Measurements from ENCODE around the gene CSNK2A2. TPM values are rescaled to one million over a fixed set of nuclear protein-coding genes. Genes with fewer than 3 reads are reported as not detected.

CSNK2A2 gene
- total RNA-seq, 6 experiments from 2014 or later = 24.4 to 29.5 (median 26.8) TPM

DNA sequence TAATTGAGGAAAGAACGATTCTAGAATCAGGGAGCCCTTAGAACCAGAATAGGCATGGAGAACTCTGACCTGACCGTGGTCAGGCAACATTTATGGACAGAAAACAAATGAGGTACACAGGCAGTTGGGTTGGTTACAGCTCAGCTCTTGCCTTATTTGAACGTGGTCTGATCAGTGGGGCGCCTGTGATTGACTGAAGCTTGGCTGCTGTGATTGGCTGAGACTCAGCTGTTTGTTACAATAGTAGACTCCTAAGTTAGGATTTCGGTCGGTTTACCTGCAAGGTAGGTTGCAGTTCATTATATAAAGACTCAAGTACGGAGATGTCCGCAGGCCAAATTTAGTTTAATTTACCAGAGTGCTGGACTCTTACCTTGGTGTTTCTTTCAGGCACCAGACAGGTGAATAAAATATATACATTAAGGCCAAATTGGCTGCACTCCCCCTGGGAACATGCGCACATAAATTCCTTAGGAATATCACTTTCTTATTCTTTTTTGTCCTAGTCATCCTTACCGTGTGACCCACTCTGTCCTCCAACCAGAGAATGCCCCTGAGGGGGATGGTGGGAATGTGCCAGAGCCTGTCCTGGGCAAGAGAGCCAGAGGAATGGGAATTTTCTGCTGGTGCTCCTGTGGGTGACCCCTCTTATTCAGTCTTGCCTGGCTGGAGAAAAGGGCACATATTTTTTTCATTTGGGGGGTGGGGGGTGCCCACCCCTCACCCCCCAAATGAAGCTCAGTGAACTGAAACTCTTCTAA, 7.5 kb upstream of the CSNK2A2 start:
- WGBS (ENCODE audit: insufficient coverage, low coverage, low lambda C conversion rate, missing lambda C conversion rate) = 71% methylated on average over 9 of the region's 10 CpGs
- no peak for ATAC-seq
- no peak for DNase-seq
- Histone ChIP-seq H3K36me3 (no peaks in the 10 kb centered on the region), H3K27ac (no peak overlapping the region), H3K9me3 (no peaks in the 10 kb centered on the region), H3K4me3 (no peak overlapping the region), H3K27me3 (no peaks in the 10 kb centered on the region), H3K4me1 (no peaks in the 10 kb centered on the region)
- TF ChIP-seq CTCF (IDR thresholded peaks at IDR 0.05) (no peak), POLR2A (IDR thresholded peaks at IDR 0.05) (no peak)
- intact Hi-C loops (cut with DNase I) = no loop called here

- Histone ChIP-seq H3K36me3 (peaks cover 0 to 3% (median 0%) of the 10 kb centered on the region in 4 donors), H3K9me3 (no peaks in the 10 kb centered on the region), H3K27me3 (no peaks in the 10 kb centered on the region), H3K4me3 (no peak overlapping the region), H3K4me1 (peaks cover 0 to 4% (median 0%) of the 10 kb centered on the region in 4 donors), H3K27ac (no peak overlapping the region)
- no peak for DNase-seq
- ATAC-seq = no peak
- 68% methylated on average over 4 of the region's 5 CpGs for WGBS (ENCODE audit: insufficient coverage, low coverage, low lambda C conversion rate, missing lambda C conversion rate)
- intact Hi-C loops (cut with DNase I) = no loop called here
- no peak for TF ChIP-seq POLR2A (IDR thresholded peaks at IDR 0.05)
- TF ChIP-seq CTCF (IDR thresholded peaks at IDR 0.05) = no peak
These were observed 3.3 kb upstream of the CSNK2A2 start for GRCh38 chr16:58201163-58201562.

DNA sequence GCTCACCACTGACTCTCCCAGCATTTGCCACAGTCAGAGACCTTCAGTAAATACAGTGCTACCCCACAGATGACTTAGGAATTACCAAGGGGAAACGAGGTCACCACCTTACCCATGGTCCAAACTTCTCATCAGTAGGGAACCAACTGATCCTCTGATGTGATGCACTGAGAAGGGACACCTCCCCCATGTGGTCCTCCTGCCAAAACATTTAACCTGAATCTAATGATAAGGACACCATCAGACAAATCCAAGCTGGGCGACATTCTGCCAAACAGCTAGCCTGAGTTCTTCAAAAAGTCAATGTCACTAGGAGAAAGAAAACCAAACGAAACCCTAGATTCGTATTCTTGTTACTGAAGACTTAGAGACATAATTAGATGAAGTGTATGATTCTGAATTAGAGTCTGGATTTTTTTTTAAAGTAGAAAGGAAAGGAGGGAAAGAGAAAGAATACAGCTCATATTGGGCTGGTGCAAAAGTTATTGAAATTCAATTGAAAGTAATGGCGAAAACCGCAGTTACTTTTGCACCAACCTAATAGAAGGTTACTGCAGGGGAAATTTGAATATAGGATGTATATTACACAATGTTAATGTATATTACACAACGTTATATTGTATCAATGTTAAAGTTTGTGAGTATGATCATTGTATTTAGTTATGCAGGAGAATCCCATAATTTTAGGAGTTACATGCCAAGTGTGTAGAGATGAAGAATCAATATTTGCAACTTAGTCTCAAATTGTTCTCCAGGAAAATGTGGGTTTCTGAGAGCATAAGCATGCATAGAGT, 2.3 kb upstream of the CSNK2A2 start:
- Histone ChIP-seq H3K27me3 (no peaks in the 10 kb centered on the region), H3K4me3 (no peak overlapping the region), H3K9me3 (no peaks in the 10 kb centered on the region), H3K36me3 (peaks cover 0 to 12% (median 0%) of the 10 kb centered on the region in 4 donors), H3K27ac (no peak overlapping the region), H3K4me1 (peaks cover 0 to 4% (median 0%) of the 10 kb centered on the region in 4 donors)
- WGBS (ENCODE audit: insufficient coverage, low coverage, low lambda C conversion rate, missing lambda C conversion rate) = 68% methylated on average over 7 of the region's 7 CpGs
- ATAC-seq (no peak), DNase-seq (no peak)
- intact Hi-C loops (cut with DNase I) = no loop called here
- TF ChIP-seq POLR2A (IDR thresholded peaks at IDR 0.05) (no peak), CTCF (IDR thresholded peaks at IDR 0.05) (no peak)

DNA sequence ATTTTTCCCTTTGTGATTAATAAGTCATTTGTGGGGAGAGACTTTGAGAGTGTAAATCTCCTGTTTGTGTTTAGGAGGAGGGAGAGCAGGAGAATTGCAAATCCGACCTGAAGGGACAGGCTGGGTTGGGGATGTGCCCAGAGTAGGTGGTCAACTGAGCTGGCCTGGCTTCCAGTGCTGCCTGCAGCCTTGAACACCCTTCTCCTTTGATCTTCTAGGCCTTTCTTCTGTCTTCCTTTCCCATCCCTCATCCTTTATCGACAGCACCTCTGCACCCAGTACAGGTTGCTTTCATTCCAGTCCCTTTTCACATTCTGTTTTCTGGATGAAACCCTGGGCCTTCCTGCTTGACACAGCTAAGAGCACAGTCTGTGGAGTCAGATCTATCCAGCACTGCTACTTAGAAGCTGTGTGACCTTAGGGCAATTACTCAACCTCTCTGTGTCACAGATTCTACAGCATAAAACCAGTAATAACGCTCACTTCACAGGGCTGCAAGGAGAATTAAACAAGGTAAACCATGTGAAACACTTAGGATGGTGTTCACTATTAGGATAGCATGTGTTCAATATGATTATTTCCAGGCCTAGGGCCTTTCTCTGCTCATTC, 1.0 kb upstream of the CSNK2A2 start:
- ATAC-seq = no peak
- no peaks in the 10 kb centered on the region for H3K27me3 ChIP-seq
- H3K27ac ChIP-seq = no peak overlapping the region
- H3K4me1 ChIP-seq = peaks cover 0 to 4% (median 0%) of the 10 kb centered on the region in 4 donors
- intact Hi-C loops (cut with DNase I) = no loop called here
- no peak for DNase-seq
- peaks cover 0 to 25% (median 0%) of the 10 kb centered on the region in 4 donors for H3K36me3 ChIP-seq
- H3K9me3 ChIP-seq = no peaks in the 10 kb centered on the region
- TF ChIP-seq POLR2A (IDR thresholded peaks at IDR 0.05) = no peak
- TF ChIP-seq CTCF (IDR thresholded peaks at IDR 0.05) = no peak
- no peak overlapping the region for H3K4me3 ChIP-seq
- 100% methylated on average over 2 of the region's 3 CpGs for WGBS (ENCODE audit: insufficient coverage, low coverage, low lambda C conversion rate, missing lambda C conversion rate)

Data from right lobe of liver (tissue), 6 donors.